Peyer's patch (tissue), 4 donors: Measurements from ENCODE around the gene TCF23. TPM values are rescaled to one million over a fixed set of nuclear protein-coding genes. Genes with fewer than 3 reads are reported as not detected.

Experiments used
- DNase-seq, 3 donors: peaks; one replicate each; pipeline ENCODE4 v3.0.0-alpha.2; 2017 to 2019
- H3K27ac ChIP-seq, 4 donors: fragments of 200-600 bp; sonication (generic); one replicate each; pipeline ENCODE4 v1.5.1; 2016 to 2019
- H3K27me3 ChIP-seq, 2 donors: fragments of 200-600 bp; sonication (generic); one replicate each; pipeline ENCODE4 v1.5.1; 2019
- H3K36me3 ChIP-seq, 3 donors: fragments of 200-600 bp; sonication (generic); one replicate each; pipeline ENCODE4 v1.5.1; 2016 to 2019
- H3K4me1 ChIP-seq, 4 donors: fragments of 200-600 bp; sonication (generic); one replicate each; pipeline ENCODE4 v1.5.1; 2016 to 2019
- H3K4me3 ChIP-seq, 4 donors: fragments of 200-600 bp; sonication (generic); 1 replicate in 3 of 4; 2 replicates in 1 of 4; pipeline ENCODE4 v1.5.1; 2016 to 2019; ENCODE audit warnings: mild to moderate bottlenecking in 1 of 4
- H3K9me3 ChIP-seq, 4 donors: fragments of 200-600 bp; sonication (generic); one replicate each; pipeline ENCODE4 v1.5.1; 2016 to 2019; ENCODE audit warnings: mild to moderate bottlenecking in 1 of 4
- POLR2A ChIP-seq, 2 donors: fragments of 450-650 bp; IDR thresholded peaks; one replicate each; pipeline ENCODE4 v1.5.1; 2017; ENCODE audit warnings: antibody characterized with exemption in 2 of 2, mild to moderate bottlenecking in 2 of 2, moderate library complexity in 2 of 2
- total RNA-seq, 4 donors: library from RNA; depleted of rRNA; stranded (reverse); fragments of >200 nt; gene quantifications; one replicate each; pipeline ENCODE4 v1.1.0, GENCODE V29; 2016
- TF ChIP-seq, protein P1 (sequence below), 6 experiments: fragments of 450-650 bp in 4 of 6; fragments of 200-600 bp in 2 of 6; sonication (generic) in 1 of 6; IDR thresholded peaks; one replicate each; pipeline ENCODE4 v1.5.1; 2017 to 2019; ENCODE audit warnings: antibody characterized with exemption in 6 of 6, mild to moderate bottlenecking in 3 of 6, moderate library complexity in 1 of 6

TCF23 gene
- total RNA-seq, 4 donors from 2014 or later = not detected

DNA sequence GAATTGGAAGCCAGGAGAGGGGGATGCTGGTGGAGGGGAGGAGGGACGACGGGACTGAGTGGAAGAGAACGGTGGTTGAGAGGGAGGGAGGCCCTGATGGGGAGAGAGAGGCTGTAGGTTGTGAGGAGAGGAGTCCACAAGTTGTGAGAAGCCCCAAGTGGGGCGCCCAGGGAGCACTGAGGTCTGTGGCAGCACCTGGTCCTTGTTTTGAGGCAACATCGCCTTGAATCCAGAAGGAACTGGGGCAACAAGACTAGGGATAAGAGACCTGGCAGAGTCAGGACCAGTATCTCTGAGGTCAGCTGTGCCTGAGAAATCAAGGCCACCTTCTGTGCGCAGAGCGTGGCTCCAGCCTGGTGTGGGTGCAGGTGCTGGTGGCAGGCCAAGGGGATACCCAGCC is 10.7 kb upstream of the TCF23 start:
- Histone ChIP-seq H3K27me3 (no peaks in the 10 kb centered on the region), H3K9me3 (no peaks in the 10 kb centered on the region), H3K4me1 (peaks cover 0 to 6% (median 6%) of the 10 kb centered on the region in 4 donors), H3K27ac (no peak overlapping the region), H3K36me3 (no peaks in the 10 kb centered on the region), H3K4me3 (no peak overlapping the region)
- TF ChIP-seq, protein P1, sequence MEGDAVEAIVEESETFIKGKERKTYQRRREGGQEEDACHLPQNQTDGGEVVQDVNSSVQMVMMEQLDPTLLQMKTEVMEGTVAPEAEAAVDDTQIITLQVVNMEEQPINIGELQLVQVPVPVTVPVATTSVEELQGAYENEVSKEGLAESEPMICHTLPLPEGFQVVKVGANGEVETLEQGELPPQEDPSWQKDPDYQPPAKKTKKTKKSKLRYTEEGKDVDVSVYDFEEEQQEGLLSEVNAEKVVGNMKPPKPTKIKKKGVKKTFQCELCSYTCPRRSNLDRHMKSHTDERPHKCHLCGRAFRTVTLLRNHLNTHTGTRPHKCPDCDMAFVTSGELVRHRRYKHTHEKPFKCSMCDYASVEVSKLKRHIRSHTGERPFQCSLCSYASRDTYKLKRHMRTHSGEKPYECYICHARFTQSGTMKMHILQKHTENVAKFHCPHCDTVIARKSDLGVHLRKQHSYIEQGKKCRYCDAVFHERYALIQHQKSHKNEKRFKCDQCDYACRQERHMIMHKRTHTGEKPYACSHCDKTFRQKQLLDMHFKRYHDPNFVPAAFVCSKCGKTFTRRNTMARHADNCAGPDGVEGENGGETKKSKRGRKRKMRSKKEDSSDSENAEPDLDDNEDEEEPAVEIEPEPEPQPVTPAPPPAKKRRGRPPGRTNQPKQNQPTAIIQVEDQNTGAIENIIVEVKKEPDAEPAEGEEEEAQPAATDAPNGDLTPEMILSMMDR (IDR thresholded peaks at IDR 0.05) = no peak
- no peak for DNase-seq

GRCh38 chr2:27139310-27139709 is 9.5 kb upstream of the TCF23 start, which contains the start of gene PRR30:
TSS of gene PRR30 (minus strand) at chr2:27139410. CDS start at chr2:27138329, 1,081 bp downstream.
- Histone ChIP-seq H3K4me3 (no peak within 1 kb of the TSS), H3K4me1 (no peaks in the 10 kb centered on the region), H3K27ac (no peak within 1 kb of the TSS), H3K36me3 (no peaks in the 10 kb centered on the region), H3K9me3 (no peaks in the 10 kb centered on the region), H3K27me3 (no peaks in the 10 kb centered on the region)
- no peak for DNase-seq
- TF ChIP-seq POLR2A (IDR thresholded peaks at IDR 0.05) = no peak
- TF ChIP-seq, protein P1 (IDR thresholded peaks at IDR 0.05) = no peak

- H3K4me3 ChIP-seq = no peak overlapping the region
- H3K9me3 ChIP-seq = no peaks in the 10 kb centered on the region
- TF ChIP-seq, protein P1 (IDR thresholded peaks at IDR 0.05) = no peak
- no peak for TF ChIP-seq POLR2A (IDR thresholded peaks at IDR 0.05)
- H3K27me3 ChIP-seq = no peaks in the 10 kb centered on the region
- H3K27ac ChIP-seq = no peak overlapping the region
- H3K36me3 ChIP-seq = no peaks in the 10 kb centered on the region
- H3K4me1 ChIP-seq = no peaks in the 10 kb centered on the region
- DNase-seq = no peak
These were observed 5.5 kb upstream of the TCF23 start for GRCh38 chr2:27143285-27143684.

DNA sequence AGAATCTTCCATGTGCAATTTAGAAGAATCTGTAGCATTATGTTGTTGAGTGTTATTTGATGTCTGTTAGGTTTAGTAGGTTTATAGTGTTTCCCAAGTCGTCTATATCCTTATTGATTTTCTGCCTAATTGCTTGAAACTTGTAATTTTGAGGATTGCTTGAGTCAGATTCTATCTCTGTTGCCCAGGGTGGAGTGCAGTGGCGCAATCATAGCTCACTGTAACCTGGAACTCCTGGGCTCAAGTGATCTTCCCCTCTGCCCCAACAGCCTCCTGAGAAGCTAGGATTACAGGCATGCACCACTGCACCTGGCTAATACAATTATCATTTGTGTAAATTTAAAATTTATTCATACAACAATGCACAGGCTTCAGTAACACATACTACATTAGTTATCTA is 3.1 kb upstream of the TCF23 start:
- H3K27ac ChIP-seq = no peak overlapping the region
- no peaks in the 10 kb centered on the region for H3K36me3 ChIP-seq
- no peak overlapping the region for H3K4me3 ChIP-seq
- no peaks in the 10 kb centered on the region for H3K27me3 ChIP-seq
- H3K4me1 ChIP-seq = no peaks in the 10 kb centered on the region
- no peaks in the 10 kb centered on the region for H3K9me3 ChIP-seq
- no peak for DNase-seq
- TF ChIP-seq, protein P1 (IDR thresholded peaks at IDR 0.05) = no peak
- TF ChIP-seq POLR2A (IDR thresholded peaks at IDR 0.05) = no peak

DNA sequence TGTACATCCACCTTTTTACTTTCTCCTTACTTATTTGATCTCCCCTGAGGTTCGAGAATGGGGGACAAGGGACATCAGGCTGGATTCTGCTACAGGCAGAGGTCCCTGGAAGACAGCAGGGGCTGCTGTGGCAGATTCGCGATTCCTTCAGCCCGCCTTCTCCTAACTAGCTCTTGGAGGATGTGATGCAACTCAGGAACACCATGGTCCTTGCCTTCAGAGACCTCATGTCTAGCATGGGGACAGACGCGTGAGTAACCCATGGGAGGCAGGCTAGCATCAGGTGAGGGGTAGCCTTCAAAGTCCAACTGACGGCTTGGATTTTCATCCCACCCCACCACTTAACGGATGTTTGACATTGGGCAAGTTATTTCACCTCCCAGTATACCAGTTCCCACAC is 869 bp upstream of the TCF23 start:
- no peaks in the 10 kb centered on the region for H3K9me3 ChIP-seq
- H3K4me3 ChIP-seq = no peak overlapping the region
- no peaks in the 10 kb centered on the region for H3K4me1 ChIP-seq
- H3K27me3 ChIP-seq = no peaks in the 10 kb centered on the region
- TF ChIP-seq, protein P1 (IDR thresholded peaks at IDR 0.05) = no peak
- TF ChIP-seq POLR2A (IDR thresholded peaks at IDR 0.05) = no peak
- H3K27ac ChIP-seq = no peak overlapping the region
- no peaks in the 10 kb centered on the region for H3K36me3 ChIP-seq
- no peak for DNase-seq
